ENCODE results near the gene GSTA4. TPM values are rescaled to one million over a fixed set of nuclear protein-coding genes. Genes with fewer than 3 reads are reported as not detected.

The GSTA4 gene
- polyA plus RNA-seq, 1 donor (not counting 4 experiments of a cell fraction or from before 2014, with no cell fraction given) = 40.2 TPM

- Histone ChIP-seq H4K20me1 (ENCODE audit: control insufficient read depth, extremely low read depth, insufficient read depth, low read length) (no peaks in the 10 kb centered on the region), H3K9ac (ENCODE audit: control insufficient read depth, extremely low read depth, insufficient read depth, low read length) (no peak overlapping the region), H3K79me2 (ENCODE audit: control insufficient read depth, insufficient read depth, low read length) (no peaks in the 10 kb centered on the region), H2AFZ (ENCODE audit: control insufficient read depth, low read length) (no peak overlapping the region), H3K36me3 (ENCODE audit: control insufficient read depth in 2 of 2, extremely low read depth in 1 of 2, insufficient read depth in 2 of 2, low read length in 2 of 2) (no peaks in the 10 kb centered on the region), H3K4me1 (ENCODE audit: control insufficient read depth, extremely low read depth, insufficient read depth, low read length) (peaks cover 8% of the 10 kb centered on the region), H3K27me3 (ENCODE audit: control insufficient read depth, extremely low read depth, insufficient read depth, low read length) (no peaks in the 10 kb centered on the region), H3K27ac (ENCODE audit: control insufficient read depth, insufficient read depth, low read length) (no peak overlapping the region), H3K9me1 (ENCODE audit: control insufficient read depth, extremely low read depth, insufficient read depth, low read length) (no peaks in the 10 kb centered on the region), H3K4me2 (ENCODE audit: control insufficient read depth, extremely low read depth, insufficient read depth, low read depth, low read length) (no peak overlapping the region), H3K9me3 (ENCODE audit: control insufficient read depth, low read depth, low read length) (no peaks in the 10 kb centered on the region), H3K4me3 (ENCODE audit: control insufficient read depth in 2 of 3, extremely low read depth in 1 of 3, insufficient read depth in 2 of 3, low read depth in 1 of 3, low read length in 3 of 3) (no peak overlapping the region)
- dilution Hi-C loops (cut with MboI; ENCODE audit: extremely low pct_ligation_motif_present, low sequenced_read_pairs) = no loop called here
- FAIRE-seq = no peak
- TF ChIP-seq CTCF (optimal IDR thresholded peaks at IDR 0.05 in 1 of 3, IDR thresholded peaks at IDR 0.05 in 1 of 3, conservative IDR thresholded peaks at IDR 0.05 in 1 of 3; ENCODE audit: extremely low read depth in 1 of 3, insufficient read depth in 2 of 3, low read length in 3 of 3) (no peak), EZH2 (IDR thresholded peaks at IDR 0.05; ENCODE audit: low read length) (no peak)
- DNase-seq (ENCODE audit: low read depth, low spot score) = no peak
Observed at GRCh38 chr6:52999456-52999855, 4.4 kb upstream of the GSTA4 start.

DNA sequence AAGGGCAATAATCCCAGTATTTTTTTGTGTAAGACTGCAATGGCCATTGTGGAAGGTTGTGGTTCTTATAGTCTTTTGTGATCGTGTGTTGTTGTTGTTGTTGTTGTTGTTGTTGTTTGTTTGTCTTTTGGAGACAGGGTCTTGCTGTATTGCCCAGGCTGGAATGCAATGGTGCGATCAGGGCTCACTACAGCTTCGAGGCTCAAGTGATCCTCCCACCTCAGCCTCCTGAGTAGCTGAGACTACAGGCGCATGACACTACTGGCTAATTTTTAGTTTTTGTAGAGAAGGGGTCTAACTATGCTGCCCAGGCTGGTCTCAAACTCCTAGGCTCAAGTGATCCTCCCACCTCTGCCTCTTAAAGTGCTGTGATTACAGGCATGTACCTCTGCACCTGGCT, 3.5 kb upstream of the GSTA4 start:
- Histone ChIP-seq H3K4me2 (ENCODE audit: control insufficient read depth, extremely low read depth, insufficient read depth, low read depth, low read length) (no peak overlapping the region), H2AFZ (ENCODE audit: control insufficient read depth, low read length) (no peak overlapping the region), H3K9ac (ENCODE audit: control insufficient read depth, extremely low read depth, insufficient read depth, low read length) (no peak overlapping the region), H3K36me3 (ENCODE audit: control insufficient read depth in 2 of 2, extremely low read depth in 1 of 2, insufficient read depth in 2 of 2, low read length in 2 of 2) (no peaks in the 10 kb centered on the region), H3K4me1 (ENCODE audit: control insufficient read depth, extremely low read depth, insufficient read depth, low read length) (peaks cover 12% of the 10 kb centered on the region), H3K9me1 (ENCODE audit: control insufficient read depth, extremely low read depth, insufficient read depth, low read length) (no peaks in the 10 kb centered on the region), H4K20me1 (ENCODE audit: control insufficient read depth, extremely low read depth, insufficient read depth, low read length) (no peaks in the 10 kb centered on the region), H3K9me3 (ENCODE audit: control insufficient read depth, low read depth, low read length) (no peaks in the 10 kb centered on the region), H3K27me3 (ENCODE audit: control insufficient read depth, extremely low read depth, insufficient read depth, low read length) (no peaks in the 10 kb centered on the region), H3K79me2 (ENCODE audit: control insufficient read depth, insufficient read depth, low read length) (no peaks in the 10 kb centered on the region), H3K27ac (ENCODE audit: control insufficient read depth, insufficient read depth, low read length) (no peak overlapping the region), H3K4me3 (ENCODE audit: control insufficient read depth in 2 of 3, extremely low read depth in 1 of 3, insufficient read depth in 2 of 3, low read depth in 1 of 3, low read length in 3 of 3) (no peak overlapping the region)
- no peak for TF ChIP-seq EZH2 (IDR thresholded peaks at IDR 0.05; ENCODE audit: low read length)
- no peak for TF ChIP-seq CTCF (optimal IDR thresholded peaks at IDR 0.05 in 1 of 3, IDR thresholded peaks at IDR 0.05 in 1 of 3, conservative IDR thresholded peaks at IDR 0.05 in 1 of 3; ENCODE audit: extremely low read depth in 1 of 3, insufficient read depth in 2 of 3, low read length in 3 of 3)
- dilution Hi-C loops (cut with MboI; ENCODE audit: extremely low pct_ligation_motif_present, low sequenced_read_pairs) = no loop called here
- no peak for DNase-seq (ENCODE audit: low read depth, low spot score)
- no peak for FAIRE-seq

Measured in keratinocyte (primary cell).